ENCODE measurements around the gene PGAM2. TPM values are rescaled to one million over a fixed set of nuclear protein-coding genes. Genes with fewer than 3 reads are reported as not detected.

The PGAM2 gene
- total and polyA plus RNA-seq, 2 of the 13 experiments (the other 11 are each of a cell fraction or from before 2014, with no cell fraction given) = 0.22 TPM; not detected in 1

DNA sequence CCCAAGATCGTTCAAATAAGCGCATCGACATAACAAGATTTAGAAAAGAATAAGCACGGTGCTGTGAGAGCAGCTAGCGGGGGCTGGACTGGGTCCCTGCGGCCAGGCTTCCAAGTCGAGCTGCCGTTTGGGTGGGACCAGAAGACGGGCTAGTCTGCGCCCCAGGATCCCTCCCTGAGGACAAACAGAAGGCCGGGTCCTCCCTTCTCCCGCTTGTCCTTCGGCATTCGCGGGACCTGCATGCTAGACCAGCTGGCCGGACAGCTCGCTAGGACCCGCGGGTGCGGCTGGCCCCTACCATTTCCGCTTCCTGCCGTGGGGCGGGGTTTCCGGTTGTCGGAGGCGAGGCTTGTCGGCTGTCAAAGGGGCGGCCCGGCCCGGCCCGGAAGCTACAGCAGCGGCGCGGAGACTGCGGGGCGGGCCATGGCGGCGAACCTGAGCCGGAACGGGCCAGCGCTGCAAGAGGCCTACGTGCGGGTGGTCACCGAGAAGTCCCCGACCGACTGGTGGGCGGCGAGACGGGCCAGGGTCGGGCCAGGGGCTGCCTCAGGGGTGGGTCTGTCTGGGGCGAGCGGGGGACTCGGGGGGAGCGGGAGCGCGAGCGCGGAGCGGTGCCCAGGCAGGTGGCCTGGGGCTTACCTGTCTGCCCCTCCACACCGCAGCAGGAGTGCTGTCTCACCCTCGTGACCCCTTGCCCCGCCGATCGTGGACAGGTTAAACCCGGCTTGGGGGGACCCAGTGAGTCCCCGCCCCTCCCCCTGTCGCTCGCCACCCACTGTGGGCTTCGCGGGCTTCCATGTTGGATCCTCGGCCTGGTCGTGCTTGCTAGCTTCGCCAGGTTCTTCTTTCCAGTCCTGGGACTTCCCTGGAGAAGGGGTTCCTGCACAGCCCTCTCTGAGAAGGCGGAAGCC lies 20.8 kb downstream of the PGAM2 start, which contains the start of gene DBNL (continued):
- TF ChIP-seq, protein P1, sequence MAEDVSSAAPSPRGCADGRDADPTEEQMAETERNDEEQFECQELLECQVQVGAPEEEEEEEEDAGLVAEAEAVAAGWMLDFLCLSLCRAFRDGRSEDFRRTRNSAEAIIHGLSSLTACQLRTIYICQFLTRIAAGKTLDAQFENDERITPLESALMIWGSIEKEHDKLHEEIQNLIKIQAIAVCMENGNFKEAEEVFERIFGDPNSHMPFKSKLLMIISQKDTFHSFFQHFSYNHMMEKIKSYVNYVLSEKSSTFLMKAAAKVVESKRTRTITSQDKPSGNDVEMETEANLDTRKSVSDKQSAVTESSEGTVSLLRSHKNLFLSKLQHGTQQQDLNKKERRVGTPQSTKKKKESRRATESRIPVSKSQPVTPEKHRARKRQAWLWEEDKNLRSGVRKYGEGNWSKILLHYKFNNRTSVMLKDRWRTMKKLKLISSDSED (CRISPR knock-in tag; IDR thresholded peaks at IDR 0.05) = no peak
- TF ChIP-seq ELF4 (CRISPR knock-in tag; IDR thresholded peaks at IDR 0.05; ENCODE audit: borderline replicate concordance) (peak; percentile 56; the same call in 1 of the 2 replicates), CCAR2 (optimal IDR thresholded peaks at IDR 0.05; ENCODE audit: low read depth, low read length) (no peak), KMT2B (CRISPR knock-in tag; IDR thresholded peaks at IDR 0.05) (peak; percentile 84), KDM2A (CRISPR knock-in tag; IDR thresholded peaks at IDR 0.05; ENCODE audit: borderline replicate concordance, low read depth) (peak; percentile 75), ZNF180 (CRISPR knock-in tag; IDR thresholded peaks at IDR 0.05; ENCODE audit: borderline replicate concordance, low read depth) (no peak), NFATC3 (CRISPR knock-in tag; IDR thresholded peaks at IDR 0.05) (0 out of 2 replicates have a peak, but pooled peaks have one; percentile 11), TCF7L2 (IDR thresholded peaks at IDR 0.05; ENCODE audit: low read depth, low read length) (no peak), ZFP36L1 (CRISPR knock-in tag; IDR thresholded peaks at IDR 0.05) (no peak), RXRB (CRISPR knock-in tag; IDR thresholded peaks at IDR 0.05; ENCODE audit: borderline replicate concordance) (peak; percentile 45; the same call in 1 of the 2 replicates), NR3C1 (CRISPR knock-in tag; IDR thresholded peaks at IDR 0.05) (no peak), ZNF292 (CRISPR knock-in tag; IDR thresholded peaks at IDR 0.05; ENCODE audit: borderline replicate concordance, low read depth) (no peak), CBFB (CRISPR knock-in tag; IDR thresholded peaks at IDR 0.05) (0 out of 2 replicates have a peak, but pooled peaks have one; percentile 20), ZNF329 (CRISPR knock-in tag; IDR thresholded peaks at IDR 0.05; ENCODE audit: low read depth) (no peak), MYNN (CRISPR knock-in tag; IDR thresholded peaks at IDR 0.05; ENCODE audit: low read depth) (no peak), NFKBIZ (CRISPR knock-in tag; IDR thresholded peaks at IDR 0.05) (no peak), FOXJ3 (CRISPR knock-in tag; IDR thresholded peaks at IDR 0.05; ENCODE audit: borderline replicate concordance) (0 out of 2 replicates have a peak, but pooled peaks have one; percentile 57), HNRNPLL (IDR thresholded peaks at IDR 0.05; ENCODE audit: low read depth, low read length, poor library complexity, severe bottlenecking) (peak; percentile 63), ZNF143 (CRISPR knock-in tag; IDR thresholded peaks at IDR 0.05) (no peak)
- TF ChIP-seq, protein P2, sequence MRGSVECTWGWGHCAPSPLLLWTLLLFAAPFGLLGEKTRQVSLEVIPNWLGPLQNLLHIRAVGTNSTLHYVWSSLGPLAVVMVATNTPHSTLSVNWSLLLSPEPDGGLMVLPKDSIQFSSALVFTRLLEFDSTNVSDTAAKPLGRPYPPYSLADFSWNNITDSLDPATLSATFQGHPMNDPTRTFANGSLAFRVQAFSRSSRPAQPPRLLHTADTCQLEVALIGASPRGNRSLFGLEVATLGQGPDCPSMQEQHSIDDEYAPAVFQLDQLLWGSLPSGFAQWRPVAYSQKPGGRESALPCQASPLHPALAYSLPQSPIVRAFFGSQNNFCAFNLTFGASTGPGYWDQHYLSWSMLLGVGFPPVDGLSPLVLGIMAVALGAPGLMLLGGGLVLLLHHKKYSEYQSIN (CRISPR knock-in tag; IDR thresholded peaks at IDR 0.05; ENCODE audit: borderline replicate concordance) = no peak
- TF ChIP-seq, protein P3, sequence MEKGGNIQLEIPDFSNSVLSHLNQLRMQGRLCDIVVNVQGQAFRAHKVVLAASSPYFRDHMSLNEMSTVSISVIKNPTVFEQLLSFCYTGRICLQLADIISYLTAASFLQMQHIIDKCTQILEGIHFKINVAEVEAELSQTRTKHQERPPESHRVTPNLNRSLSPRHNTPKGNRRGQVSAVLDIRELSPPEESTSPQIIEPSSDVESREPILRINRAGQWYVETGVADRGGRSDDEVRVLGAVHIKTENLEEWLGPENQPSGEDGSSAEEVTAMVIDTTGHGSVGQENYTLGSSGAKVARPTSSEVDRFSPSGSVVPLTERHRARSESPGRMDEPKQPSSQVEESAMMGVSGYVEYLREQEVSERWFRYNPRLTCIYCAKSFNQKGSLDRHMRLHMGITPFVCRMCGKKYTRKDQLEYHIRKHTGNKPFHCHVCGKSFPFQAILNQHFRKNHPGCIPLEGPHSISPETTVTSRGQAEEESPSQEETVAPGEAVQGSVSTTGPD (CRISPR knock-in tag; IDR thresholded peaks at IDR 0.05) = no peak
- TF ChIP-seq, protein P4, sequence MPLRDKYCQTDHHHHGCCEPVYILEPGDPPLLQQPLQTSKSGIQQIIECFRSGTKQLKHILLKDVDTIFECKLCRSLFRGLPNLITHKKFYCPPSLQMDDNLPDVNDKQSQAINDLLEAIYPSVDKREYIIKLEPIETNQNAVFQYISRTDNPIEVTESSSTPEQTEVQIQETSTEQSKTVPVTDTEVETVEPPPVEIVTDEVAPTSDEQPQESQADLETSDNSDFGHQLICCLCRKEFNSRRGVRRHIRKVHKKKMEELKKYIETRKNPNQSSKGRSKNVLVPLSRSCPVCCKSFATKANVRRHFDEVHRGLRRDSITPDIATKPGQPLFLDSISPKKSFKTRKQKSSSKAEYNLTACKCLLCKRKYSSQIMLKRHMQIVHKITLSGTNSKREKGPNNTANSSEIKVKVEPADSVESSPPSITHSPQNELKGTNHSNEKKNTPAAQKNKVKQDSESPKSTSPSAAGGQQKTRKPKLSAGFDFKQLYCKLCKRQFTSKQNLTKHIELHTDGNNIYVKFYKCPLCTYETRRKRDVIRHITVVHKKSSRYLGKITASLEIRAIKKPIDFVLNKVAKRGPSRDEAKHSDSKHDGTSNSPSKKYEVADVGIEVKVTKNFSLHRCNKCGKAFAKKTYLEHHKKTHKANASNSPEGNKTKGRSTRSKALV (CRISPR knock-in tag; IDR thresholded peaks at IDR 0.05) = peak; percentile 87
- TF ChIP-seq, protein P5, sequence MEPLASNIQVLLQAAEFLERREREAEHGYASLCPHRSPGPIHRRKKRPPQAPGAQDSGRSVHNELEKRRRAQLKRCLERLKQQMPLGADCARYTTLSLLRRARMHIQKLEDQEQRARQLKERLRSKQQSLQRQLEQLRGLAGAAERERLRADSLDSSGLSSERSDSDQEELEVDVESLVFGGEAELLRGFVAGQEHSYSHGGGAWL (CRISPR knock-in tag; IDR thresholded peaks at IDR 0.05) = peak; percentile 74; the same call in 1 of the 2 replicates

Data from HepG2 (cell line).